AG08395 (cell line): ENCODE results near the gene STX19.
A peak's percentile ranks its signal among the peaks of the same experiment; 100 is the strongest.
"Not testable (repeated sequence)": the region's sequence is repeated elsewhere in the genome, so short reads cannot be mapped to it uniquely, and the experiment has no call there.

Experiments
- DNase-seq: peaks from one replicate; pipeline ENCODE4 v3.0.0; 2012; ENCODE audit warnings: mixed read lengths, low spot score

STX19 gene

GRCh38 chr3:93973131-93974126, 55.0 kb downstream of the STX19 start, which contains the start of gene PROS1:
Gene PROS1, minus strand, starts transcription at chr3:93973896. Its CDS starts 147 bp downstream, at chr3:93973749.
- DNase-seq = peak; percentile 73

- no peak for DNase-seq
Measured at GRCh38 chr3:93969997-93970396, 58.4 kb downstream of the STX19 start.

- DNase-seq = peak; percentile 26
Measured at GRCh38 chr3:93969443-93969842, 59.0 kb downstream of the STX19 start.

- DNase-seq = not testable (repeated sequence)
Measured at GRCh38 chr3:93965106-93965505, 63.3 kb downstream of the STX19 start.
